ENCODE data around the gene EPHA8.

- TF ChIP-seq EZH2phosphoT487 (IDR thresholded peaks at IDR 0.05; ENCODE audit: insufficient read depth, low read depth) (no peak), EZH2 (IDR thresholded peaks at IDR 0.05; ENCODE audit: insufficient read depth, poor library complexity, severe bottlenecking) (no peak)
Observed at GRCh38 chr1:22625262-22625925, 62.1 kb downstream of the EPHA8 start.

Data from GM23248 (cell line).